GM23248 (cell line): ENCODE results near the gene MEP1A.

ENCODE experiments used
- EZH2 ChIP-seq: fragments of 200-600 bp; sonication (generic); IDR thresholded peaks from 2 replicates; pipeline ENCODE4 v1.6.1; 2018; ENCODE audit warnings: antibody characterized with exemption, mild to moderate bottlenecking; ENCODE audit not compliant: insufficient read depth, poor library complexity, severe bottlenecking
- EZH2phosphoT487 ChIP-seq: fragments of 200-600 bp; sonication (generic); IDR thresholded peaks from 2 replicates; pipeline ENCODE4 v1.6.1; 2018; ENCODE audit warnings: antibody characterized with exemption, moderate library complexity, mild to moderate bottlenecking, low read depth; ENCODE audit not compliant: insufficient read depth

DNA sequence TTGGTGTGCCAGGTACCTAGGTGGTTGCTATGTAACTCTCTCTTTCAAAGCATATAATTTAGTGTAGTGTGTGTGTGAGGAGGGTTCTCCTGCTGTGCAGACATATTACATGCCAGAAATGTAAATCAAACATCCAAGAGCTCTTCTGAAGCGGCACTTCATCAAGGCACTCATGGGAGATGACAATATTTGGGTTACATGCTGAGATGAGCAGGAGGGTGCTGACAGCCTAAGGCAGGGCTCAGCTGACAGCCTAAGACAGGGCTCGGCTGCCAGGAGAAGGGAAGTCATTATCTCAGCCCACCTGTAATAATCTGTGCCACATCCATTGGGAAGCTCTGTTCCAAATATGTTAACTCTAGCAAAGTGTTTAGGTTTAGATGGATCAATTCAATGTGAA is 89.5 kb downstream of the MEP1A start:
- no peak for TF ChIP-seq EZH2
- TF ChIP-seq EZH2phosphoT487, result no peak
